Fibroblast of lung (primary cell): ENCODE data around the gene SNX19.

Experiments
- CTCF ChIP-seq, 2 donors: IDR thresholded peaks in 1 of 2; conservative IDR thresholded peaks in 1 of 2; 1 replicate in 1 of 2; 2 replicates in 1 of 2; pipeline ENCODE4 v1.5.1; 2011 to 2012; ENCODE audit warnings: low read length in 2 of 2, control low read depth in 1 of 2, inconsistent platforms in 1 of 2, low read depth in 1 of 2, mild to moderate bottlenecking in 1 of 2
- EZH2 ChIP-seq: IDR thresholded peaks from 2 replicates; pipeline ENCODE4 v1.5.1; 2012; ENCODE audit warnings: low read length, control low read depth, mild to moderate bottlenecking; ENCODE audit errors: missing control alignments

- TF ChIP-seq CTCF (conservative IDR thresholded peaks at IDR 0.05 in 1 of 2, IDR thresholded peaks at IDR 0.05 in 1 of 2; ENCODE audit: low read depth in 1 of 2, low read length in 2 of 2) (no peak), EZH2 (no peak)
Observed at GRCh38 chr11:130852589-130852988, 63.7 kb downstream of the SNX19 start.
